Stimulated activated CD4-positive, alpha-beta T cell treated with anti-CD3 and anti-CD28 coated beads, Interleukin-1b, Interleukin-23, amount 100 ng/mL, for 48 hours (primary cell): ENCODE measurements around the gene SLC25A33.
A peak's percentile ranks its signal among the peaks of the same experiment; 100 is the strongest.

Experiments
- DNase-seq: peaks from one replicate; pipeline ENCODE4 v3.0.0-alpha.2; 2020

Gene SLC25A33

DNA sequence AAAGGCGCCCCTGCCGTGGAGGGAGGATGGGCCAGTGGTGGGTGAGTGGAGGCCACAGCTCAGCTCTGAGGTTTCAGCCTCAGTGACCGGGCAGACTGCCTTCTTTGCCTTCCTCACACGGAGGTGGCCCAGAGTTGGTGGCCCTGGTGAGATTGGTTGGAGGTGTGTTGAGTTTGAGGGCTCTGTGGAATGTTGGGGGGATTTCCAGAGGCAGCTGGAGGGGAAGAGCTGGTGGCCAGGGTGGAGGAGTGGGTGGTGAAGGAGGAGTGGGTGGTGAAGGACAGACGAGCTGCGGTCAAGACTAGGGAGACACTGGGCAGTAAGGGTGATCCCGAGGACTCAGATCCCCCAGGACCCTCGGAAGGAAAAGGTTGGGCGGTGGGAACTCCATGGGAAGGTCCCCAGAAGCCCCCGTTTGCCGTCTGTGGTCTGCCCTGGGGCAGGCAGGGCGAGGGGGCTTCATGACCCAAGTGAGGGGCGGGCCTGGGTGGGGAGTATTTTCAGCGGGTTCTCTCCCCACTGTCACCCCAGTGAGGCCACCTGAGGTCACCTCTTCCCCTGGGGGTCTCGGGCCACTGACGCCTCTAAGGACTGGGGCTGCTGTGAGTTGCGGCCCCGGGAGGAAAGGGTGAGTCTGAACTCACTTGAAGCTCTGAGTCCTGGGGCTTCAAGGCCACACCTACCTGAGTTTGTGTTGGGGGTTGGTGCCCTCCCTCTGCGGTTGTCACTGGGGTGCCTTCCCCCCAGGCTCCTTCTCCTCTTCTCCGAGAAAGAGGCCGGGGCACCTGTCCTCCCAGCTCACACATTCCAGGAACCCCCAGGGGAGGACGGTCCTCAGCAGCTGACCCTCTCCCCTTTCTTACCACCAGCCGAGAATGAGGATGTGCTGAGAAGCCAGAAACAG lies 89.5 kb downstream of the SLC25A33 start:
- peak; percentile 77 for DNase-seq

DNA sequence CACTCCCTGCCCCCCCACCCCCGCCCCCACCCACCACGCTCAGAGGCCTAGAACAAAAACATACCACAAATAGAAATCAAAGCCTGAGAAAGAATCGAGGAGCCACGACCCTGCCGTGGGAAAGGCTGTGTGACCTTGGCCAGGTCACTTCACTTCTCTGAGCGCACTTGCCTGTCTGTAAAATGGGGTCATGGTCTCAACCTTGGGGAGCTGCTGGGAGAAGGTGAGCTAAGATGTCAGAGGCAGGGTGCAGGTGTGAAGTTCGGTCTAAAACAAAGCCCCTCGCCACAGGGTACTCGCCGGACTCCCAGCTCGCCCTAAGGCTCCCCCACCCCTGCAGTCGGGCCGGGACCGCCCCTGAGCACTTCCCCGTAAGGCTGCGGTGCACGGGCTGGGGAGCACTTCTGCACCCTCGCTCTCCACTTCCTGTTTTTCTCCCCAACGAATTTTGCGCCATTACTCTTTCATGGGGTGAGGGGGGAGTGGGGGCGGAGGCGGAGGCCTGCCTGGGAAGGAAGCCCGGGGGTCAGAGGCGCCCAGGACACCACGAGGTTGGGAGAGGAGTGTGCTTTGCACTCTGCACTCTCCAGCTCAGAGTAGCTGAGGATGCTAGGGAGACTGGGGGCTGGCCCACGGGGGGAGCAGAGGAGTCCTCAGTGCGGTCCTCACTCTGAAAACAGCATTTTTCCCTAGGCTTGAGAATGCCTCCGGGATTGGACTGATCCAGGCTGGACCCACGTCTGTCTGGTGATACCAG lies 90.4 kb downstream of the SLC25A33 start:
- DNase-seq, result peak; percentile 80

DNA sequence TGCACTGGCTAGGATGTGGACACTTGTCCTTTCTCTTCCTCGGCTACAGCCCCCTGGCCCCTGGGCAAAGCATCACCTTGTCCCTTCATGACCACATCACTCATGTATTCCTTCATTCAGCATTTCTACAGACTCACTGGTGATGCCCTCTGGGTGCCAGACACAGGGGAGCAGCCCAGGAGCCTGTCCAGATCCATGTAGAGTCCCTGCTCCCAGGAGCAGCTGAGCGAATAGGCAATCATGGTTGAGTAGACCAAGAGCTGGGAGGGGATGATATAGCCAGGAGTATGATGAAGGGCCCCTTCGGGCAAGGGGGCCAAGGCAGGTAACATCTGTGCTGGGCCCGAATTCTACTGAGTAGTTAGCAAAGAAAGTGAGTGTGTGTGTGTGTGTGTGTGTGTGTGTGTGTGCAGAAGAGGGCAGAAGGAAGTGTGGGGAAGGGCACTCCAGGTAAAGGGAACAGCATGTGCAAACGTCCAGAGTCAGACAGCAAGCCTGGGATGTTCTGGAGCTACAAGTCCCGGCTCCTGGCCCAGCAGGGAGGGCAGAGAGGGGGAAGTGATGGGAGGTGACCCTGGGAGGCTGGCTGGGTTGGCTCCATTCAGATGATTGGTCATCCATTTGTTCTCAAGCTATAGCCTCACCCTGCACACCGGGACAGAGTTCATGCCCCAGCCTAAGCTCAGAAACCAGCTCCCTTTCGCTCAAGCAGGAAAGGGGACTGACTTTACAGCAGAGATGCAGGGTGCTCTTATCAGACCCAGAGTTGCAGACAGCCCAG lies 91.3 kb downstream of the SLC25A33 start:
- DNase-seq, result no peak

DNA sequence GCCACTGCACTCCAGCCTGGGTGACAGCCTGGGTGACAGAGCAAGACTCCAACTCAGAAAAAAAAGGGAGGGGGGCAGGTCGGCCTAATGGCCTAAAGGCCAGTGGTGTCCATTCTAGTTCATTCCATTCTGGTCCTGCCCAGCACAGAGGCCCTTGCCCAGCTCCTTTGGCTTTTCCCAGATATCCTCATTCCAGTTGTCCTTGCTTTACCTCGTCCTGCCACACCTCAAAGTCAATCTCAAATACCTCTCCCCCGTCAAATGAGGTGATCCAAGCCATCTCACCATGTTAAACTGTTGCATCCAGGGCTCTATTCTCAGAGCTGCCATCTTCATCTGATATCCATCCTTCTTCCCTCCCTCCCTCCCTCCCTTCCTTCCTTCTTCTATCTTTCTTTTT lies 92.3 kb downstream of the SLC25A33 start:
- DNase-seq, result no peak

DNA sequence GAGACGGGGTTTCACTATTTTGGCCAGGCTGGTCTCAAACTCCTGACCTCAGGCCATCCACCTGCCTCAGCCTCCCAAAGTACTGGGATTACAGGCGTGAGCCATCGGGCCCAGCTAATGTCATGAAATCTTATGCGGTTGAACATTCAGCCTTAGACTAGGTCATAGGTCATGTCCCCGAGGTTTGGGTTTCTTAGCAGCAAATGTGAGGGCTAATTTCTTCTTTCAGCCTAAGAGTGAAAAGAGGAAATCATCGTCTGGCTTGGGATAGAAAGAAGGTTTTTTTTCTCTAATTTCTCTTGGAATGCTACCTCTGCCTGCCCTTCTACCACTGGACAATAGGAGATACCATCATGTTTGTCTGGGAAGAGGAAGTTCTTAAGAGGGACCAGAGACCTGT lies 94.2 kb downstream of the SLC25A33 start:
- DNase-seq, result no peak

DNA sequence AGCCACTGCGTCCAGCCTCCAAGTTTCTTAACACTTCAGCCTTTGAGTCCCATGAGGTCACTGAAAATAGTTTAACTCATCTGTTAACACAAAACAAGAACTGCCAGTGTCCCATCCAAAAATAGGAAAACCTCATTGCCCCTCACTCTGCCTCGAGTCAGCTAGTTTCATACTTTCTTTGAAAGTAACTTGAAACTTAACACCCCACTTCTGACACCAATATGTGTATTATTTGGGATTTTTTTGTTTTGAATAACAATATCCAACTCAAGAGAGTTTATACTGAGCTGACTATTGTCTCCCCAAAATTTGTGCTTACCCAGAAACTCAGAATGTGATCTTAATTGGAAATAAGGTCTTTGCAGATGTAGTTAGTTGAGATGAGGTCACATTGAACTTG lies 95.3 kb downstream of the SLC25A33 start:
- no peak for DNase-seq
